Tibial nerve (tissue), 3 donors: Measurements from ENCODE around the gene OGFOD3.

Source experiments
- CTCF ChIP-seq, 5 experiments: fragments of 200-600 bp in 3 of 5; fragments of 450-650 bp in 2 of 5; sonication (generic) in 3 of 5; IDR thresholded peaks; one replicate each; pipeline ENCODE4 v1.5.1; 2016 to 2019; ENCODE audit warnings: antibody characterized with exemption in 5 of 5, mild to moderate bottlenecking in 3 of 5, moderate library complexity in 2 of 5
- POLR2A ChIP-seq, 2 donors: fragments of 450-650 bp; IDR thresholded peaks; one replicate each; pipeline ENCODE4 v1.6.1; 2017; ENCODE audit warnings: antibody characterized with exemption in 2 of 2, mild to moderate bottlenecking in 2 of 2, moderate library complexity in 2 of 2

DNA sequence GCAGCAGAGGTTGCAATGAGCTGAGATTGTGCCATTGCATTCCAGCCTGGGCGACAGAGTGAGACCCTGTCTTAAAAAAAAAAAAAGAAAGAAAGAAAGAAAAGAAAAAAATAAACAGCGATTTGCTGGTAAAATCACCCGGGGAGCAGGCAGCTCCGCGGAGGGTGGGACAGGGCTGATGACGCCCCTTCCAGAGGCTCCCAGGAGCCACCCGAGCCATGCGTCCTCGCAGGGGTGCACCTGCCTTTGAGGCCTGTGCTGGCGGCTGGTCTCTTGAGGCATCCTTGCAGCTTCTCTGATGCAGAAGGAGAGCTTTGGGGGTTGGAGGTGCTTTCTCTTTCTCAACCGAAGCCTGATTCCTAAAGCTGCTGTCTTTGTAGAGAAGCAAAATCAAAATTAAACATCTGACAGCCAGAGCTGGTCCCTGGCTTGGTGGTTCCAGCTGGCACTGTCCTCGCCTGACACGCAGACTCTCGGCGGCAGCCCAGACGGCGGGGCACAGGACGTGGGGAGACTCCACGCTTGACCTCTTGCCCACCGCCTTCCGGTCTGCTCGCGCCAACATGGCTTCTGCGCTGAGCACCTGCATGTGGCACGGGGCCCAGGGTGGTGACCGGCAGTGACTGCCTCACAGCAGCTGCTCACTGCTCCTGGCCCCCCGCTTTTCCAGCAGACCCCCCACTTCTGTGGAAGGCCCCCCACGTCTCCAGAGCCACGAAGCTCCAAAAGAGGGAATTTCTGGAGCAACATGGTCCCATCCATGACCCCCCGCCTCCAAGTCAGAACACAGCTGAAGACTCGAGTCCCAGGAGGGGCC is 40.3 kb downstream of the OGFOD3 start:
- no peak for TF ChIP-seq CTCF (IDR thresholded peaks at IDR 0.05)
- TF ChIP-seq POLR2A (IDR thresholded peaks at IDR 0.05): no peak
